OCI-LY3 (cell line): ENCODE data around the gene DTNA.

Source experiments
- EZH2phosphoT487 ChIP-seq: fragments of 200-600 bp; shearing (Covaris generic); IDR thresholded peaks from 2 replicates; pipeline ENCODE4 v1.6.1; 2018; ENCODE audit warnings: antibody characterized with exemption, mixed run types, low read depth
- TF ChIP-seq, protein P1 (sequence below): fragments of 200-600, 300-600 bp; sonication (generic); IDR thresholded peaks from 2 replicates; pipeline ENCODE4 v1.5.1; 2014; ENCODE audit warnings: antibody characterized with exemption, low read length, low read depth

DNA sequence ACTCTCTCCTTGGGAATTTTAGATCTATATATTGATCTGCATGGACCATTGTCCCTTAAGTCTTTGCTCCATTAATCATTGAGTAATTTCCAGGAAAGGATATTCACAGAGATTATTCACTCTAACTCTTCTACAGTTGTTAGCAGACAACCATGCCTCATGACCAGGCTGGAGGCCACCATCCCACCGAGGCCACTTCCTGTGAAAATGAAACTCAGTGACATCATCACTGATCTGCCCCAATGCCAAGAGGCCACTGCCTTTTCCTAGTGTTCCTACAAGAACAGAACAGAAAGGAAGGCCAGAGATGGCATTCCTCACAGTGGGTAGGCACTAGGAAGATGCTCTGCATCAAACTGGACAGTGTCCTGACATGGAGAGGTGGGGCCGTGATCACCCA is 161.3 kb downstream of the DTNA start:
- TF ChIP-seq, protein P1, sequence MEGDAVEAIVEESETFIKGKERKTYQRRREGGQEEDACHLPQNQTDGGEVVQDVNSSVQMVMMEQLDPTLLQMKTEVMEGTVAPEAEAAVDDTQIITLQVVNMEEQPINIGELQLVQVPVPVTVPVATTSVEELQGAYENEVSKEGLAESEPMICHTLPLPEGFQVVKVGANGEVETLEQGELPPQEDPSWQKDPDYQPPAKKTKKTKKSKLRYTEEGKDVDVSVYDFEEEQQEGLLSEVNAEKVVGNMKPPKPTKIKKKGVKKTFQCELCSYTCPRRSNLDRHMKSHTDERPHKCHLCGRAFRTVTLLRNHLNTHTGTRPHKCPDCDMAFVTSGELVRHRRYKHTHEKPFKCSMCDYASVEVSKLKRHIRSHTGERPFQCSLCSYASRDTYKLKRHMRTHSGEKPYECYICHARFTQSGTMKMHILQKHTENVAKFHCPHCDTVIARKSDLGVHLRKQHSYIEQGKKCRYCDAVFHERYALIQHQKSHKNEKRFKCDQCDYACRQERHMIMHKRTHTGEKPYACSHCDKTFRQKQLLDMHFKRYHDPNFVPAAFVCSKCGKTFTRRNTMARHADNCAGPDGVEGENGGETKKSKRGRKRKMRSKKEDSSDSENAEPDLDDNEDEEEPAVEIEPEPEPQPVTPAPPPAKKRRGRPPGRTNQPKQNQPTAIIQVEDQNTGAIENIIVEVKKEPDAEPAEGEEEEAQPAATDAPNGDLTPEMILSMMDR = no peak
- TF ChIP-seq EZH2phosphoT487 = no peak
